CD14-positive monocyte (primary cell): Measurements from ENCODE around the gene EYA4. TPM values are rescaled to one million over a fixed set of nuclear protein-coding genes. Genes with fewer than 3 reads are reported as not detected.

ENCODE experiments used
- DNase-seq, 3 donors: peaks; one replicate each; pipeline ENCODE4 v3.0.0-alpha.2; 2011 to 2022
- H2AFZ ChIP-seq: 2 replicates; pipeline ENCODE4 v1.6.0; 2012; ENCODE audit warnings: mild to moderate bottlenecking, low read depth, low read length, inconsistent platforms; ENCODE audit not compliant: insufficient read depth, poor library complexity, severe bottlenecking
- H3K27ac ChIP-seq, 2 donors: 1 replicate in 1 of 2; 2 replicates in 1 of 2; pipeline ENCODE4 v1.5.1; 2012 to 2013; ENCODE audit warnings: low read length in 2 of 2, control low read depth in 1 of 2, inconsistent platforms in 1 of 2, low read depth in 1 of 2, mild to moderate bottlenecking in 1 of 2
- H3K27me3 ChIP-seq, 2 donors: one replicate each; pipeline versions ENCODE4 v1.6.0 to v1.6.1; 2011 to 2013; ENCODE audit warnings: low read length in 2 of 2; ENCODE audit not compliant: control insufficient read depth in 2 of 2, insufficient read depth in 2 of 2
- H3K36me3 ChIP-seq, 2 donors: replicated peaks in 1 of 2; 1 replicate in 1 of 2; 2 replicates in 1 of 2; pipeline versions ENCODE4 v1.5.1 to v1.6.1; 2012 to 2013; ENCODE audit warnings: low read length in 2 of 2, control low read depth in 1 of 2, inconsistent platforms in 1 of 2, mild to moderate bottlenecking in 1 of 2; ENCODE audit not compliant: insufficient read depth in 2 of 2, control insufficient read depth in 1 of 2
- H3K4me1 ChIP-seq, 2 donors: 1 replicate in 1 of 2; 2 replicates in 1 of 2; pipeline versions ENCODE4 v1.5.1 to v1.6.1; 2012 to 2013; ENCODE audit warnings: low read length in 2 of 2, control low read depth in 1 of 2, inconsistent platforms in 1 of 2, mild to moderate bottlenecking in 1 of 2, moderate library complexity in 1 of 2; ENCODE audit not compliant: insufficient read depth in 2 of 2, control insufficient read depth in 1 of 2
- H3K4me2 ChIP-seq: replicated peaks from 2 replicates; pipeline ENCODE3; 2012; ENCODE audit warnings: low read length, moderate library complexity, mild to moderate bottlenecking; ENCODE audit not compliant: poor library complexity, severe bottlenecking; ENCODE audit errors: extremely low read depth
- H3K4me3 ChIP-seq, 3 experiments: fragments of 200-600 bp in 1 of 3; sonication (generic) in 1 of 3; replicated peaks in 1 of 3; 1 replicate in 2 of 3; 2 replicates in 1 of 3; pipeline ENCODE4 v1.5.1; 2011 to 2013; ENCODE audit warnings: low read length in 3 of 3, mild to moderate bottlenecking in 3 of 3, control low read depth in 2 of 3, low read depth in 2 of 3, inconsistent platforms in 1 of 3, moderate library complexity in 1 of 3
- H3K79me2 ChIP-seq: 2 replicates; pipeline ENCODE4 v1.6.0; 2012; ENCODE audit warnings: mild to moderate bottlenecking, control low read depth, inconsistent platforms, low read length, moderate library complexity; ENCODE audit not compliant: insufficient read depth
- H3K9ac ChIP-seq: 2 replicates; pipeline ENCODE4 v1.6.0; 2017; ENCODE audit warnings: low read length, mild to moderate bottlenecking; ENCODE audit not compliant: insufficient read depth, poor library complexity, severe bottlenecking
- H3K9me3 ChIP-seq, 2 donors: replicated peaks in 1 of 2; 1 replicate in 1 of 2; 2 replicates in 1 of 2; pipeline versions ENCODE4 v1.5.1 to v1.6.1; 2012 to 2013; ENCODE audit warnings: low read length in 2 of 2, control low read depth in 1 of 2; ENCODE audit not compliant: control insufficient read depth in 1 of 2, insufficient read depth in 1 of 2
- H4K20me1 ChIP-seq: 2 replicates; pipeline ENCODE4 v1.6.0; 2012; ENCODE audit warnings: mild to moderate bottlenecking, low read length, control low read depth, moderate library complexity; ENCODE audit not compliant: insufficient read depth
- H3K27ac Mint-ChIP-seq, 7 donors: one replicate each; pipeline ENCODE4 v1.8.0; 2020; ENCODE audit warnings: mild to moderate bottlenecking in 7 of 7, mixed read lengths in 7 of 7, moderate library complexity in 6 of 7, inconsistent platforms in 2 of 7
- H3K27me3 Mint-ChIP-seq, 3 donors: one replicate each; pipeline ENCODE4 v1.8.0; 2021 to 2022; ENCODE audit warnings: low read depth in 3 of 3, mild to moderate bottlenecking in 3 of 3, mixed read lengths in 3 of 3, moderate library complexity in 3 of 3, inconsistent platforms in 1 of 3
- H3K36me3 Mint-ChIP-seq, 2 donors: one replicate each; pipeline ENCODE4 v1.8.0; 2020; ENCODE audit warnings: mixed read lengths in 2 of 2, inconsistent platforms in 1 of 2, mild to moderate bottlenecking in 1 of 2
- H3K4me1 Mint-ChIP-seq: one replicate; pipeline ENCODE4 v1.8.0; 2020; ENCODE audit warnings: mild to moderate bottlenecking, mixed read lengths
- H3K4me3 Mint-ChIP-seq, 2 donors: one replicate each; pipeline ENCODE4 v1.8.0; 2020; ENCODE audit warnings: mild to moderate bottlenecking in 2 of 2, mixed read lengths in 2 of 2, moderate library complexity in 1 of 2
- H3K9me3 Mint-ChIP-seq, 7 donors: one replicate each; pipeline ENCODE4 v1.8.0; 2020 to 2022; ENCODE audit warnings: mixed read lengths in 7 of 7, mild to moderate bottlenecking in 6 of 7, moderate library complexity in 6 of 7, inconsistent platforms in 2 of 7
- CTCF ChIP-seq: fragments of 200-600 bp; IDR thresholded peaks from one replicate; pipeline ENCODE4 v1.8.0; 2022; ENCODE audit warnings: antibody characterized with exemption, mild to moderate bottlenecking
- WGBS: methylation state at CpG from one replicate; pipeline ENCODE4 v1.1.5; 2013; ENCODE audit warnings: missing lambda C conversion rate; ENCODE audit not compliant: insufficient coverage; 5-methylcytosine and 5-hydroxymethylcytosine counted together
- intact Hi-C, 2 donors: fragments of 100-400 bp; cut with micrococcal nuclease; formaldehyde crosslinking; loops; one replicate each; pipeline versions ENCODE4 v1.15.0 to v1.15.1; 2023
- polyA plus RNA-seq, 3 donors: library from polyadenylated mRNA; depleted of rRNA in 1 of 3; unstranded in 2 of 3; stranded (reverse) in 1 of 3; fragments of 300-500 nt in 2 of 3; fragments of >200 nt in 1 of 3; fragmentation: Illumina TruSeq in 2 of 3; gene quantifications; 1 replicate in 2 of 3; 2 replicates in 1 of 3; pipeline ENCODE4 v1.2.3, GENCODE V29; 2012 to 2021

The EYA4 gene
- polyA plus RNA-seq, 3 donors, result not detected

GRCh38 chr6:133275213-133275612, 34.1 kb downstream of the EYA4 start:
- WGBS, result 100% methylated on average over 1 of the region's 6 CpGs
- no peaks in the 10 kb centered on the region for H4K20me1 ChIP-seq
- no peaks in the 10 kb centered on the region for H3K4me1 ChIP-seq
- no peak overlapping the region for H3K9ac ChIP-seq
- H3K4me1 Mint-ChIP-seq, result no peaks in the 10 kb centered on the region
- no peak overlapping the region for H3K4me3 ChIP-seq
- H3K36me3 Mint-ChIP-seq, result no peaks in the 10 kb centered on the region
- H3K27me3 Mint-ChIP-seq, result no peaks in the 10 kb centered on the region
- no peaks in the 10 kb centered on the region for H3K27me3 ChIP-seq
- no peak overlapping the region for H3K4me3 Mint-ChIP-seq
- H3K9me3 ChIP-seq, result no peaks in the 10 kb centered on the region
- H3K27ac Mint-ChIP-seq, result no peak overlapping the region
- no peaks in the 10 kb centered on the region for H3K36me3 ChIP-seq
- H3K27ac ChIP-seq, result no peak overlapping the region
- intact Hi-C loops, result no loop called here
- no peak for TF ChIP-seq CTCF
- no peak overlapping the region for H2AFZ ChIP-seq
- no peaks in the 10 kb centered on the region for H3K79me2 ChIP-seq
- no peak overlapping the region for H3K4me2 ChIP-seq
- peaks cover 0 to 4% (median 0%) of the 10 kb centered on the region in 7 donors for H3K9me3 Mint-ChIP-seq
- no peak for DNase-seq

DNA sequence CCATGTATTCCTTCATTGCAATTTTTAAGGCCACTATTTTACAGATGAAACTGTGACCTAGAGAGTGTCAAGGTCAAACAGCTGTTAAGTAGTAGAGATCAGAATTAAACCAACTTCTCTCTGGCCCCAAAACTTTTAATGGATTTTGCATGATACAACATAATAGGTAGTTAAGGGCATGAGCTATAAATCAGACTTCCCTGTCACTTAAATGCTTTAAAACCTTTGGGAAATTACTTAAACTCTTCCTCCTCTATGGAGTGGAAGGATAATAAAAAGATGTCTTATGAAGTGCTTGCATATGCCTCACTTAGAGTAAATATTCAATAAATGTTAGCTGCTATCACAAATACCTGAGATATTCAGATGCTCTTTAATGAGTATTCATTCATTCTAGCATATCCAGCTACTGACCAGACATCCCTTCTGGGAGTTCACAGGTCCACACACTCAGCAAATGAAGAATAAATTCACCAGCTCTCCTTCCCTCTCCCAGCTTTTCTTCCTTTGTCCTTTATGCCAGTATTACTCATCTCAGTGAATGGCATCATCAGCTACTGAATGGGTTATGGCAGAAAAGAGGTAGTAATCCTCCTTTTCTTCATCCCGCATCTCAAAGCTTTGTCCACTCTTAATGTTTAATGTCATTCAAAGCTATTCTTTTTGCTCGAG, 36.2 kb downstream of the EYA4 start:
- Mint-ChIP-seq H3K27ac (no peak overlapping the region), H3K36me3 (no peaks in the 10 kb centered on the region), H3K27me3 (no peaks in the 10 kb centered on the region), H3K9me3 (peaks cover 0 to 3% (median 0%) of the 10 kb centered on the region in 7 donors), H3K4me3 (no peak overlapping the region), H3K4me1 (no peaks in the 10 kb centered on the region)
- Histone ChIP-seq H3K9me3 (no peaks in the 10 kb centered on the region), H4K20me1 (no peaks in the 10 kb centered on the region), H3K36me3 (no peaks in the 10 kb centered on the region), H3K4me3 (no peak overlapping the region), H3K4me1 (no peaks in the 10 kb centered on the region), H3K79me2 (no peaks in the 10 kb centered on the region), H3K9ac (no peak overlapping the region), H3K4me2 (no peak overlapping the region), H3K27ac (no peak overlapping the region), H2AFZ (no peak overlapping the region), H3K27me3 (no peaks in the 10 kb centered on the region)
- intact Hi-C loops, result no loop called here
- no peak for TF ChIP-seq CTCF
- no CpG with 5 or more reads among the region's 2 CpGs for WGBS
- no peak for DNase-seq
